Right forelimb (tissue), 1 donor: ENCODE measurements around the gene ZNF697.
"Not testable (repeated sequence)": the region's sequence is repeated elsewhere in the genome, so short reads cannot be mapped to it uniquely, and the experiment has no call there.

ENCODE experiments used
- DNase-seq: peaks from one replicate; pipeline ENCODE4 v3.0.0-alpha.2; 2018

The ZNF697 gene

DNA sequence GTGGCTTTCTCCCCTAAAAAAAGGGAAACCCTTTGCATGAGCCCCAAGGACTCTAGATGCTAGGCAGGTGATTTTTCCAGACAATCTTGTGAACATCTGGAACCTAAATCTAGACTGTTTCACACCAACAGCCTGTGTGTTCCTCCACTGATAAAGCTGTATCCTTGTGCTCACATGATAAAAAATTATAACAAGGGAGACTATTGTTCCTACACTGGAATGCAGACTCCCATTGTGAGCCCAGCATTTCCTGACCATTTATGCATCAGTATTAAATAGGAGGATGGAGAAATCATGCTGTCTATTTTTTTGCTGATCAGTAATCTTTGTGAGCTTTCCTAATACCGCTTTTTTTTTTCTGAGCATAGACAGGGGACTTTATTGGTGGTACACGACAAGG lies 52.5 kb downstream of the ZNF697 start:
- no peak for DNase-seq

DNA sequence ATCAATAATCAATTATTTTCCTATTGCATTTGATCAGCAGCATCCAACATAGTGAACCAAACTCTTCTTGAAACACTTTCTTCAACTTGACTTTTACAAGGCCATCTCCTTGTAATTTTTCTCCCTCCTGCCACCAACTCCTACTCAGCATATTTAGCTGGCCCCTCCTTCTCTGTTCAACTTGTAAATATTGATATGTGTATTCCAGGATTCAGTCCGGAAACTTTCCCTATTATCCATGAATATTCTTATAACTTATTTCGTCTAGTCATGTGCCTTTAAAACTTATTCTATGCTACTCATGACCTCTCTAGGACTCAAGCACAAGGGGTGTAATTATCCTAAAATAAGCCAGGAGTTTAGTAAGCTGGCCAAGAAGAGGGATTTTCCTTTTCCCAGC lies 52.9 kb downstream of the ZNF697 start:
- no peak for DNase-seq

DNA sequence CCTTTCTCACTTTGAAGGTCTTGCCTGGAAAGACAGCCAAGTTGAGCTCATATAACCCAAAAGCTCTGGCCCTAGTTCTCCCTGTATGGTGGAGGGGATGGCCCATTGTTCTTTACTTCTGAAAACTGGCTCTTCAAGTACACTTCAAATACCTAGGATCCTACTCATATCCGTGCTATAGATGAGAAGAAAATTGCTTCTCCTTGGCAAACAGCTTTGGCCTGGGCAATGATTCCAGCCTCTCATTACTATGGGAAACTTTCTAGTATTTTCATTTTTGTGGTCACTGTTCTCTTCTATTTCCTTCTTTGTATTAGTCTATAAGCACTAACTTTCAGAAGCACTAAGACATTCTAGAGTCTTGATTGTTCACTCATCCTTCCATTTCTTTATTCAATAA lies 53.7 kb downstream of the ZNF697 start:
- no peak for DNase-seq

DNA sequence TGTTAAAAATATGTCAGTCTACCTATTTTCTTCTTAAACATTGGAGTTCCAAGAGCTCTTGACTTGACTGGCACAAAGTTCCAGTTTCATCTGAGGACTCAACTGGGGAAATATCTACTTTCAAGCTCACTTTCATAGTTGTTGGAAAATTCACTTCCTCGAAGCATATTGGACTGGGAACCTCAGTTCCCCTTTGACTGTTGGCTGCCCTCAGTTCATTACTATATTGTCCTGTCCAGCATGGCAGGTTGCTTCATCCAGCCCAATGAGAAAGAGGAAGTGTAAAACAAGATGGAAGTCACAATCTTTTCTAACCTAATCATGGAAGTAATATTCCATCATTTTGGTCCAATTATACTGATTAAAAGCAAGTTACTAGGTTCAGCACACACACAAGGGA lies 54.3 kb downstream of the ZNF697 start:
- no peak for DNase-seq

DNA sequence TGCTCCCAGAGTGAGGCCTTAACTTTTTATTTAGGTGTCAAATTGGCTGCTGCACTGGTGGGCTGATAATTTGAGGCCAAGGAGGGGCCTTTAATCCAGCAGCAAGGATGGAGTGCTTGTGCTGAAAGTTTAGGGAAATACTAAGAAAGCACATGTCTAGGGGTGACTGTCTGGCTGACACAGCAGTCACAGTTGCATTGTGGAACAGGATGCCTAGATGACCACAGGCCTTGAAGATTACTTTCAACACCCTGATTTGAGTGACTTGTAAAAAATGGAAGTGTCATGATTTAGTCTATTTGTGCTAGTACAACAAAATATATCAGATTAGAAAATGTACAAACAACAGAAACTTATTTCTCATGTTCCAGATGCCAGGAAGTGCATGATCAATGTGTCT lies 57.7 kb downstream of the ZNF697 start:
- no peak for DNase-seq

DNA sequence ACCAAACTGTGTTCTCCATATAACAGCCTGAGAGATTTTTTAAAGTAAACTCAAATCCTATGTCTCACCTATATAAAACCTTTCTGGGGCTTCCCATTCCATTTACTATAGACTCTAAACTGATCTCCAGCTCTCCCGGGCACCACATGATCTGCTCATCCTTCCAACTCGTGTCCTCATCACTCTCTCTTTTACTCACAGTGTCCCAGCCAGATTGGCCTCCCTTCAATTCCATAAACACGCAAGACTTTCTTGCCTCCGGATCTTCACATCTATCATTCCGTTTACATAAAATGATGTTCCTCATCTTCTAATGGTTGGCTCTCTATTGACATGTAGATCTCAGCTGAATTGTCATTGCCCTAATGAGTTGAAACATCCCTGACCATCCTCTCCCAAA lies 59.4 kb downstream of the ZNF697 start:
- no peak for DNase-seq

DNA sequence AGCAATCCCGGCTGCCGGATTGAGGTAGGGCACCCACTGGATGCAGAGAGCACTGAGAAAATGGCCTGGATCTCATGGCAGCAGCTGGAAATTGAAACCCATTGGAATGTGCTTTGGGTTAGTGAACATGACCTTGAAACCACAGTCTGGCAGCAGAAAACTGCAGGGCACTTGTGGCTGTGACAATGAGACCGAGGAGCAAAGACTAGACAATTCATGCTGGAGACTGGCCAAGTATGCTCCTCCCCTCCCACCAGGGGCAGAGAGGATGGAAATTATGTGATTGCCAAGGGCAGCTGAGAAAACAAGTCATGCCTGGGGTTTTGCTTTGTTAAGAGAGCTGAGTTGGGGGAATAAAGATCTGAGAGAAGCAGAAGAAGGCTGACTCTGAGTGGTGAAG lies 60.7 kb downstream of the ZNF697 start:
- peak; percentile 63 for DNase-seq

DNA sequence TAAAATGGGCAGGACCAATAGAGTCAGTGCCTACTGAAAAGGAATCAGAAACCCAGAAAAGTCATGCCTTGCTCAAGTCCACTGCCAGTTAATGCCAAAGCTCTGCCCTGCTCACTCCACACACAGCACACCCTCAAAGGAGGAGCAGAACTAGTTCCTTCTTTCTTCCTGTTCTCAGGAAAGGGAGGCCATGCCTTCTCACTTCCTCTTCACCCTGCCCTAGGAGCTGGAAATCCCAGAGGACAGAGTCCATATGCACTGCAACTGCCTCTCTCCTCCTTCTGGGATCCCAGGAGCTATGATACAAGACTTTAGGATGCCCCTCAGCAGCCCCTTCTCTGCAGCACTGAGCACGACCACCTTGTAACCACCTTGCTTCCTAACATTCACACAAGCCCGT lies 62.3 kb downstream of the ZNF697 start:
- DNase-seq = not testable (repeated sequence)

DNA sequence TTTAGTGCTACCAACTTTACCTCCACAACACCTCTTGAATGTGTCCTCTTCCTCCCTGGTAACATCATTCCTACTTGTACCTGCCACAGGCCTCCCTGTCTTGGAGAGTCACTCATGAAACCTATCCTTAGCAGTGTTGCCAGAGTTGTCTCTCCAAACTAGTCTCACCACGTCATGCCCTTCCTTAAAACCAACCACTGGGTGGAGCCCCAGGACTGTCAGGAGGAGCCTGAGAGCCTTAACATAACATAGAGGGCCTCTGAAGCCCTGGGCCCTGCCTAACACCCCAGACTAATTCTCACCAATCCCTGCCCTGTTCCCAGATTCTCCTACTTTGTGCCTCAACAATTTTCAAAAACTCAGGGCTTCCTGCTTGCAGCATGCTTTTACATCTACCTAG lies 65.3 kb downstream of the ZNF697 start:
- peak; percentile 60 for DNase-seq

DNA sequence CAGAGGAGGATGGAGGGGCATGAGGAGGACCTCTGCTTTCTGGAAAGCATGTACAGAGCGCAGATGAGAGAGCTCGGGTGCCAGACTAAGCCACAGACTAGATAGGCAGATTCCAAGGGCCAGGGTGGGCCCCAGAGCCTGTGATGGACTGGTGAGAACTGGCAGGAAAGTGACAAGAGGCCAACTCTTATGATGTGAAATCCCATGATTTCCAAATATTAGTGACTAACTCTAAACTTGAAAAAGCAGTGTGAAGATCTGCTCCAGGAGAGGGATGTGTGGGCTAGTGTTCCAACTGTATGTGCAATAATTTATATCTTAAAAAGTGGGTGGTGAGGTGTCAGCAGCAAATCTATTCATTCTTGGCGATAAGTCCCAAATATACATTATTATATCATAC lies 67.0 kb downstream of the ZNF697 start:
- not testable (repeated sequence) for DNase-seq

DNA sequence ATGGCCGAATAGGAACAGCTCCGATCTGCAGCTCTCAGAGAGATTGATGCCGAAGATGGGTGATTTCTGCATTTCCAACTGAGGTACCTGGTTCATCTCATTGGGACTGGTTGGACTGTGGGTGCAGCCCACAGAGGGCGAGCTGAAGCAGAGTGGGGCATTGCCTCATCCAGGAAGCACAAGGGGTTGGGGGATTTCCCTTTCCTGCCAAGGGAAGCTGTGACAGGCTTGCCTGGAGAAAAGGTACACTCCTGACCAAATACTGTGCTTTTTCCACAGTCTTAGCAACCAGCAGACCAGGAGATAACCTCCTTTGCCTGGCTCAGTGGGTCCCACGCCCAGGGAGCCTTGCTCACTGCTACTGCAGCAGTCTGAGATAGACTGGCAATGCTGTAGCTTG lies 74.2 kb downstream of the ZNF697 start:
- no peak for DNase-seq

DNA sequence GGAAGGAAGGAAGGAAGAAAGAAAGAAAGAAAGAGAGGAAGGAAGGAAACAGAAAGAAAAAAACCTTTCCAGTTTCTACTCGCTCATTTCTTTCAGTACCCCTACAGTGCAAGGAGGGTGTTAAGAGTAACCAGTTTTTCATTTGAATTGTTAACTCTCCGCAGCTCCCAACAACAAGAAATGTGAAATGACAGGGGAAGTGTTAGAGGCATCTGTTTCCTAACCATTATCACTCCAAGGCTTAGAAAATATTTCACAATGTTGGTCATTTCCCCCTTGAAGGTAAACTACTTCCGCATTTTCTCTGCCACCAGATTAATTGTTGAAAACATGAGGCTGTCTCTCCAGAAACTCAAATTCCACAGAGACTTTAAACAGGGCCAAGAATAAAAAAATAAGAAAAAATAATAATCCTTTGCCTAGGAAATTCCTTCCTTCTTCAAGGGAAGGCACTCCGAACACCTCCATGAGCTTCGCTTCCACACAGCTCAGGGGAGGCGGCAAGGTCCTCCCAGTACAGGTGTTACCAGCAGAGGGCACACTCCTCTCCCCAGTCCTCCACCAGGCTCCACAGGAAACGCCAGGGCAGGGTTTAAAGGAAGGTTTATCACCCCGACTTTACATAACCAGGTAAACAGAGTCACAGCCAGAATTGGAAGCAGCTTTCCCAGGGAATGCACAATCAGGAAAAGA lies 78.0 kb downstream of the ZNF697 start:
- DNase-seq = not testable (repeated sequence)
